GM12891 (cell line): ENCODE data around the gene SLC30A5.

Source experiments
- POLR2A ChIP-seq: IDR thresholded peaks from 2 replicates; pipeline ENCODE4 v1.6.1; 2011; ENCODE audit warnings: low read depth, low read length, control low read depth
- POLR2AphosphoS5 ChIP-seq: IDR thresholded peaks from 2 replicates; pipeline ENCODE4 v1.6.1; 2011; ENCODE audit warnings: low read depth, low read length, control low read depth
- SPI1 ChIP-seq: IDR thresholded peaks from 2 replicates; pipeline ENCODE4 v1.6.1; 2011; ENCODE audit warnings: low read depth, low read length, control low read depth
- TAF1 ChIP-seq: IDR thresholded peaks from 2 replicates; pipeline ENCODE4 v1.6.1; 2011; ENCODE audit warnings: low read depth, low read length, control low read depth

- TF ChIP-seq POLR2AphosphoS5 (no peak), POLR2A (no peak), TAF1 (no peak), SPI1 (no peak)
Observed at GRCh38 chr5:69086206-69086605, 7.6 kb upstream of the SLC30A5 start.
